ENCODE data around the gene HOXA3. TPM values are rescaled to one million over a fixed set of nuclear protein-coding genes. Genes with fewer than 3 reads are reported as not detected.

HOXA3 gene
- total RNA-seq, 1 experiment from 2014 or later = 30.2 TPM

DNA sequence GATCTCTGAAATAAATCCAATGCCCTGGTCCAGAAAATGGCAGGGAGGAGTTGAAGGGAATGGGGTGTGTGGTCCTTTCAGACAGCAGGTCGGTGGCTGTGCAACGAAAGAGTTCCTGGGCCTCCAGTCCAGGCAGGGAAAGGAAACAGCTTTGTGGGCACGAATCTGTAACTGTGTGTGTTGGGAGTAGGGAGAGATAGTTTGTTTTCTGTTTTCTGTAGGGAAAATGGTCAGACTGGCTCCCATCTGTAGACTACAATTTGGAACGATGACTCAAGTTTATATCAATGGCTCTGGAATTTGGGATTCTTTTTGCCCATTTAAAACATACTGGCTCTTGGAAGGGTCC lies 15.5 kb upstream of the HOXA3 start:
- H3K27me3 ChIP-seq (ENCODE audit: control insufficient read depth, insufficient read depth, low read length) = no peaks in the 10 kb centered on the region

More for the DNA sequence above, 15.5 kb upstream of the HOXA3 start:
- POLR2A ChIA-PET = no interaction called here
- CTCF ChIA-PET = interaction anchor here (0.5 kb wide), 1 partner anchor 484 kb away, joined by 3 read pairs; no protein-coding TSS in a partner anchor
- Histone ChIP-seq H3K4me3 (ENCODE audit: low read depth in 2 of 2, low read length in 2 of 2) (no peak overlapping the region), H3K4me1 (ENCODE audit: control insufficient read depth, insufficient read depth, low read length) (peaks cover 5% of the 10 kb centered on the region; the same call in 1 of the 2 replicates), H3K9me3 (ENCODE audit: control insufficient read depth, insufficient read depth, low read depth, low read length) (no peaks in the 10 kb centered on the region), H3K27ac (ENCODE audit: low read length) (no peak overlapping the region), H3K36me3 (ENCODE audit: control insufficient read depth, insufficient read depth, low read length) (no peaks in the 10 kb centered on the region; the same call in 1 of the 2 replicates)
- BruUV-seq (replicated peaks) = no TSS peak
- intact Hi-C loops (cut with micrococcal nuclease; ENCODE audit: unreplicated experiment) (no loop called here), in situ Hi-C loops (cut with HindIII; ENCODE audit: low pct_unique_long_range_greater_than_20kb, low sequenced_read_pairs) (no loop called here)
- DNase-seq (ENCODE audit: low read depth, low spot score) (no peak), ATAC-seq (no peak)
- no peak for TF ChIP-seq REST (IDR thresholded peaks at IDR 0.05; ENCODE audit: insufficient read depth in 1 of 2, low read depth in 2 of 2, low read length in 1 of 2)
- TF ChIP-seq POLR2AphosphoS5 (IDR thresholded peaks at IDR 0.05; ENCODE audit: low read depth, low read length) = no peak
- no peak for TF ChIP-seq SIN3A (IDR thresholded peaks at IDR 0.05; ENCODE audit: borderline replicate concordance, insufficient read depth, low read depth, low read length)
- TF ChIP-seq TCF7L2 (IDR thresholded peaks at IDR 0.05; ENCODE audit: low read depth, low read length) = no peak
- TF ChIP-seq CTCF (IDR thresholded peaks at IDR 0.05) = no peak
